Measurements from ENCODE around the gene IRX6. TPM values are rescaled to one million over a fixed set of nuclear protein-coding genes. Genes with fewer than 3 reads are reported as not detected.

IRX6 gene
- polyA plus RNA-seq, 1 donor (not counting 4 experiments of a cell fraction or from before 2014, with no cell fraction given): not detected

GRCh38 chr16:55369151-55369550 lies 45.1 kb downstream of the IRX6 start:
- H3K4me1 ChIP-seq (ENCODE audit: control insufficient read depth, extremely low read depth, insufficient read depth, low read length): peaks cover 10% of the 10 kb centered on the region
- dilution Hi-C loops (cut with MboI; ENCODE audit: extremely low pct_ligation_motif_present, low sequenced_read_pairs): no loop called here
- FAIRE-seq (no peak), DNase-seq (ENCODE audit: low read depth, low spot score) (no peak)
- TF ChIP-seq, protein P1, sequence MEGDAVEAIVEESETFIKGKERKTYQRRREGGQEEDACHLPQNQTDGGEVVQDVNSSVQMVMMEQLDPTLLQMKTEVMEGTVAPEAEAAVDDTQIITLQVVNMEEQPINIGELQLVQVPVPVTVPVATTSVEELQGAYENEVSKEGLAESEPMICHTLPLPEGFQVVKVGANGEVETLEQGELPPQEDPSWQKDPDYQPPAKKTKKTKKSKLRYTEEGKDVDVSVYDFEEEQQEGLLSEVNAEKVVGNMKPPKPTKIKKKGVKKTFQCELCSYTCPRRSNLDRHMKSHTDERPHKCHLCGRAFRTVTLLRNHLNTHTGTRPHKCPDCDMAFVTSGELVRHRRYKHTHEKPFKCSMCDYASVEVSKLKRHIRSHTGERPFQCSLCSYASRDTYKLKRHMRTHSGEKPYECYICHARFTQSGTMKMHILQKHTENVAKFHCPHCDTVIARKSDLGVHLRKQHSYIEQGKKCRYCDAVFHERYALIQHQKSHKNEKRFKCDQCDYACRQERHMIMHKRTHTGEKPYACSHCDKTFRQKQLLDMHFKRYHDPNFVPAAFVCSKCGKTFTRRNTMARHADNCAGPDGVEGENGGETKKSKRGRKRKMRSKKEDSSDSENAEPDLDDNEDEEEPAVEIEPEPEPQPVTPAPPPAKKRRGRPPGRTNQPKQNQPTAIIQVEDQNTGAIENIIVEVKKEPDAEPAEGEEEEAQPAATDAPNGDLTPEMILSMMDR (optimal IDR thresholded peaks at IDR 0.05 in 1 of 3, IDR thresholded peaks at IDR 0.05 in 1 of 3, conservative IDR thresholded peaks at IDR 0.05 in 1 of 3; ENCODE audit: extremely low read depth in 1 of 3, insufficient read depth in 2 of 3, low read length in 3 of 3): no peak
- no peaks in the 10 kb centered on the region for H3K36me3 ChIP-seq (ENCODE audit: control insufficient read depth in 2 of 2, extremely low read depth in 1 of 2, insufficient read depth in 2 of 2, low read length in 2 of 2)
- H3K9ac ChIP-seq (ENCODE audit: control insufficient read depth, extremely low read depth, insufficient read depth, low read length): no peak overlapping the region
- no peak overlapping the region for H3K4me2 ChIP-seq (ENCODE audit: control insufficient read depth, extremely low read depth, insufficient read depth, low read depth, low read length)
- H3K4me3 ChIP-seq (ENCODE audit: control insufficient read depth in 2 of 3, extremely low read depth in 1 of 3, insufficient read depth in 2 of 3, low read depth in 1 of 3, low read length in 3 of 3): no peak overlapping the region
- H3K9me3 ChIP-seq (ENCODE audit: control insufficient read depth, low read depth, low read length): no peaks in the 10 kb centered on the region
- H3K9me1 ChIP-seq (ENCODE audit: control insufficient read depth, extremely low read depth, insufficient read depth, low read length): no peaks in the 10 kb centered on the region
- H4K20me1 ChIP-seq (ENCODE audit: control insufficient read depth, extremely low read depth, insufficient read depth, low read length): no peaks in the 10 kb centered on the region
- no peak overlapping the region for H2AFZ ChIP-seq (ENCODE audit: control insufficient read depth, low read length)
- H3K27me3 ChIP-seq (ENCODE audit: control insufficient read depth, extremely low read depth, insufficient read depth, low read length): peaks cover 4% of the 10 kb centered on the region
- H3K27ac ChIP-seq (ENCODE audit: control insufficient read depth, insufficient read depth, low read length): no peak overlapping the region
- no peaks in the 10 kb centered on the region for H3K79me2 ChIP-seq (ENCODE audit: control insufficient read depth, insufficient read depth, low read length)

DNA sequence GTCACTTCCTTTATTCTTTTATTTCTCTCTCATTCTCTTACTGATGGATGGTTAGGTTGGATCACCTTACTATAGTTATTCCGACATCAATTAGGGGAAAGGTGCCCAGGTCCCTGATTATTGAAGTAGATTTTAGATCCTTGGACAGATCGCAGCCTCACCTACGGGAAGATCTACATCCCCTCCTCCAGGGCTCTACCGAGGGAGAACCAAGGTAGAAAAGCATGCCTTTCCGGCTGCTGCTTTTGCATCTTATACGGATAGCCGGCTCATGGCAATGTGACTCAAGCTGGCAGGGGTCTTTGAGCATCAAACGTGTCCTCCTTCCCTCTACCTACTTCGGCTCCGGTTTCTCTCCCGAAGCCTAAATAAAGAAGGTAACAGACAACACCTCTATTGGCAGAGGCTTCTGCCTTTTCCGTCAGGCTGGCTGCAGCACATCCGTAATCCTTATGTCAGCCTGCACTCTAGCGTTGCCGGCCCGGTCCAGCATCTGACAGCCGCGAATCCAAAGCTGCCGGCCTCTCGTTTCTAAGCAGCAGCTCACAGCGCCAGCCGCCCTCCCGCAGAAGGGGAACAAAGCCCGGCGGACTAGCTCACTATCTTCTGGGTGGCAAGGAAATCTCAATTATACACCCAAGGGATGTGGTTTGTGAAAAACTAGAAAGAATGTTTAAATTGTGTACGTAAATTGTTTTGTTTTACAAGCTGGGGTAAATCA lies 46.9 kb downstream of the IRX6 start:
- dilution Hi-C loops (cut with MboI; ENCODE audit: extremely low pct_ligation_motif_present, low sequenced_read_pairs): no loop called here
- no peak for DNase-seq (ENCODE audit: low read depth, low spot score)
- H3K27ac ChIP-seq (ENCODE audit: control insufficient read depth, insufficient read depth, low read length): no peak overlapping the region
- H3K27me3 ChIP-seq (ENCODE audit: control insufficient read depth, extremely low read depth, insufficient read depth, low read length): peaks cover 4% of the 10 kb centered on the region
- H3K4me2 ChIP-seq (ENCODE audit: control insufficient read depth, extremely low read depth, insufficient read depth, low read depth, low read length): peak overlapping the region; percentile 9
- no peaks in the 10 kb centered on the region for H4K20me1 ChIP-seq (ENCODE audit: control insufficient read depth, extremely low read depth, insufficient read depth, low read length)
- no peak overlapping the region for H3K4me3 ChIP-seq (ENCODE audit: control insufficient read depth in 2 of 3, extremely low read depth in 1 of 3, insufficient read depth in 2 of 3, low read depth in 1 of 3, low read length in 3 of 3)
- H3K9me1 ChIP-seq (ENCODE audit: control insufficient read depth, extremely low read depth, insufficient read depth, low read length): no peaks in the 10 kb centered on the region
- no peaks in the 10 kb centered on the region for H3K9me3 ChIP-seq (ENCODE audit: control insufficient read depth, low read depth, low read length)
- H3K9ac ChIP-seq (ENCODE audit: control insufficient read depth, extremely low read depth, insufficient read depth, low read length): no peak overlapping the region
- H3K4me1 ChIP-seq (ENCODE audit: control insufficient read depth, extremely low read depth, insufficient read depth, low read length): peaks cover 11% of the 10 kb centered on the region
- no peaks in the 10 kb centered on the region for H3K36me3 ChIP-seq (ENCODE audit: control insufficient read depth in 2 of 2, extremely low read depth in 1 of 2, insufficient read depth in 2 of 2, low read length in 2 of 2)
- peak overlapping the region; percentile 2 for H2AFZ ChIP-seq (ENCODE audit: control insufficient read depth, low read length)
- peak; percentile 41 for FAIRE-seq
- TF ChIP-seq, protein P1 (optimal IDR thresholded peaks at IDR 0.05 in 1 of 3, IDR thresholded peaks at IDR 0.05 in 1 of 3, conservative IDR thresholded peaks at IDR 0.05 in 1 of 3; ENCODE audit: extremely low read depth in 1 of 3, insufficient read depth in 2 of 3, low read length in 3 of 3): peak; percentile 61 to 84 (median 64)
- TF ChIP-seq EZH2 (IDR thresholded peaks at IDR 0.05; ENCODE audit: low read length): peak; percentile 30
- no peaks in the 10 kb centered on the region for H3K79me2 ChIP-seq (ENCODE audit: control insufficient read depth, insufficient read depth, low read length)

Data from keratinocyte (primary cell).